SK-N-SH (cell line): ENCODE measurements around the gene PLD3. TPM values are rescaled to one million over a fixed set of nuclear protein-coding genes. Genes with fewer than 3 reads are reported as not detected.
A peak's percentile ranks its signal among the peaks of the same experiment; 100 is the strongest.

Experiments used
- CTCF ChIA-PET: fragments of 300-600, 350-600 bp; formaldehyde crosslinking; extraction: SDS; loops from one replicate; lab custom pipeline; 2021; lab: Yijun Ruan, JAX
- POLR2A ChIA-PET: fragments of 350-600 bp; sonication (Branson Sonifier 250); formaldehyde crosslinking; extraction: SDS; loops from one replicate; lab custom pipeline; 2020; ENCODE audit warnings: antibody characterized with exemption, inconsistent platforms; lab: Yijun Ruan, JAX
- DNase-seq: peaks from one replicate; pipeline ENCODE4 v3.0.0; 2012
- H2AFZ ChIP-seq: fragments of 200-600 bp; sonication (generic); 2 replicates; pipeline ENCODE4 v1.8.1; 2016; ENCODE audit warnings: antibody characterized with exemption, mild to moderate bottlenecking, low read depth
- H3F3A ChIP-seq: fragments of 200-600 bp; sonication (generic); replicated peaks from 2 replicates; pipeline ENCODE3; 2016; ENCODE audit warnings: antibody characterized with exemption, mild to moderate bottlenecking; ENCODE audit not compliant: insufficient read depth
- H3K27ac ChIP-seq, 2 experiments: fragments of 200-500 bp in 1 of 2; fragments of 200-600 bp in 1 of 2; sonication (Bioruptor generic) in 1 of 2; sonication (generic), shearing (Covaris generic) in 1 of 2; 2 replicates each; pipeline versions ENCODE4 v1.5.1 to v1.6.1; 2014 to 2016; ENCODE audit warnings: low read depth in 2 of 2, inconsistent platforms in 1 of 2, low read length in 1 of 2, mild to moderate bottlenecking in 1 of 2, mixed read lengths in 1 of 2
- H3K27me3 ChIP-seq: fragments of 200-600 bp; sonication (generic), shearing (Covaris generic); 2 replicates; pipeline ENCODE4 v1.6.1; 2016; ENCODE audit warnings: mixed run types; ENCODE audit not compliant: insufficient read depth
- H3K36me3 ChIP-seq, 2 experiments: fragments of 200-500 bp in 1 of 2; fragments of 200-600 bp in 1 of 2; sonication (Bioruptor generic) in 1 of 2; sonication (generic) in 1 of 2; replicated peaks in 1 of 2; 2 replicates each; pipeline versions ENCODE3 to v1.5.1; 2014 to 2016; ENCODE audit warnings: low read length in 1 of 2, mild to moderate bottlenecking in 1 of 2; ENCODE audit not compliant: insufficient read depth in 2 of 2, control insufficient read depth in 1 of 2
- H3K4me1 ChIP-seq, 2 experiments: fragments of 200-500 bp in 1 of 2; fragments of 200-600 bp in 1 of 2; sonication (Bioruptor generic) in 1 of 2; sonication (generic), shearing (Covaris generic) in 1 of 2; 2 replicates each; pipeline versions ENCODE4 v1.5.1 to v1.6.1; 2014 to 2016; ENCODE audit warnings: low read depth in 1 of 2, low read length in 1 of 2, mixed run types in 1 of 2; ENCODE audit not compliant: insufficient read depth in 2 of 2, control insufficient read depth in 1 of 2
- H3K4me2 ChIP-seq: fragments of 200-600 bp; sonication (generic), shearing (Covaris generic); 2 replicates; pipeline ENCODE4 v1.6.1; 2017; ENCODE audit warnings: mixed run types
- H3K4me3 ChIP-seq, 2 experiments: fragments of 200-500 bp in 1 of 2; fragments of 200-600 bp in 1 of 2; sonication (Bioruptor generic) in 1 of 2; sonication (generic), shearing (Covaris generic) in 1 of 2; 2 replicates each; pipeline versions ENCODE4 v1.5.1 to v1.8.1; 2014 to 2016; ENCODE audit warnings: low read depth in 2 of 2, inconsistent platforms in 1 of 2, low read length in 1 of 2, mild to moderate bottlenecking in 1 of 2, mixed read lengths in 1 of 2, moderate library complexity in 1 of 2
- H3K79me2 ChIP-seq: fragments of 200-600 bp; sonication (generic); 2 replicates; pipeline ENCODE4 v1.8.1; 2017; ENCODE audit warnings: mild to moderate bottlenecking; ENCODE audit not compliant: insufficient read depth
- H3K9ac ChIP-seq: fragments of 200-600 bp; sonication (generic); 2 replicates; pipeline ENCODE4 v1.6.1; 2017; ENCODE audit warnings: mixed run types
- H3K9me2 ChIP-seq: fragments of 200-600 bp; sonication (generic); 2 replicates; pipeline ENCODE4 v1.6.1; 2017; ENCODE audit warnings: mixed run types
- H3K9me3 ChIP-seq: fragments of 200-600 bp; sonication (generic); 2 replicates; pipeline ENCODE4 v1.6.1; 2017; ENCODE audit warnings: mixed run types, mild to moderate bottlenecking, moderate library complexity
- H4K20me1 ChIP-seq: fragments of 200-600 bp; sonication (generic); 2 replicates; pipeline ENCODE4 v1.6.1; 2017; ENCODE audit warnings: mild to moderate bottlenecking, mixed run types; ENCODE audit not compliant: insufficient read depth
- CHD2 ChIP-seq: fragments of 150-350 bp; IDR thresholded peaks from 2 replicates; pipeline ENCODE4 v1.6.1; 2018; ENCODE audit warnings: low read length; ENCODE audit not compliant: partially characterized antibody
- CTCF ChIP-seq: fragments of 200-600 bp; sonication (generic); IDR thresholded peaks from 2 replicates; pipeline ENCODE4 v1.6.1; 2017; ENCODE audit warnings: antibody characterized with exemption, mild to moderate bottlenecking, moderate library complexity
- EP300 ChIP-seq, 2 experiments: IDR thresholded peaks; 2 replicates each; pipeline versions ENCODE4 v1.4.0 to v1.6.1; 2012; ENCODE audit warnings: borderline replicate concordance in 1 of 2, low read depth in 1 of 2, low read length in 1 of 2
- EZH2phosphoT487 ChIP-seq: fragments of 200-600 bp; sonication (generic); IDR thresholded peaks from 2 replicates; pipeline ENCODE4 v1.6.1; 2017; ENCODE audit warnings: low read depth, mixed run types, mild to moderate bottlenecking, antibody characterized with exemption, moderate library complexity, borderline replicate concordance
- FOXJ3 ChIP-seq: sonication (generic); formaldehyde crosslinking; IDR thresholded peaks from 2 replicates; pipeline ENCODE4 v1.5.1; 2020; ENCODE audit warnings: mild to moderate bottlenecking, missing genetic modification reagents
- GABPA ChIP-seq: IDR thresholded peaks from 2 replicates; pipeline ENCODE4 v1.4.0; 2012; ENCODE audit warnings: low read depth, mild to moderate bottlenecking
- MEF2A ChIP-seq: IDR thresholded peaks from 2 replicates; pipeline ENCODE4 v1.4.0; 2012; ENCODE audit warnings: low read depth, borderline replicate concordance
- NFIC ChIP-seq: IDR thresholded peaks from 2 replicates; pipeline ENCODE4 v1.4.0; 2012; ENCODE audit warnings: borderline replicate concordance
- RAD21 ChIP-seq: IDR thresholded peaks from 2 replicates; pipeline ENCODE4 v1.6.1; 2012; ENCODE audit warnings: mild to moderate bottlenecking, low read length
- RCOR1 ChIP-seq: fragments of 150-350 bp; IDR thresholded peaks from 2 replicates; pipeline ENCODE4 v1.6.1; 2017; ENCODE audit warnings: antibody characterized with exemption, low read length
- RFX5 ChIP-seq: IDR thresholded peaks from 2 replicates; pipeline ENCODE4 v1.6.1; 2012; ENCODE audit warnings: mild to moderate bottlenecking, improper control_type of control experiment, low read length
- RXRA ChIP-seq: IDR thresholded peaks from 2 replicates; pipeline ENCODE4 v1.4.0; 2012; ENCODE audit warnings: low read depth, mild to moderate bottlenecking, borderline replicate concordance
- SIN3A ChIP-seq: IDR thresholded peaks from 2 replicates; pipeline ENCODE4 v1.6.1; 2012; ENCODE audit warnings: low read depth, mild to moderate bottlenecking, low read length, moderate library complexity, borderline replicate concordance
- TAF1 ChIP-seq: IDR thresholded peaks from 2 replicates; pipeline ENCODE4 v1.6.1; 2012; ENCODE audit warnings: low read depth, mild to moderate bottlenecking, low read length, moderate library complexity, borderline replicate concordance
- TEAD4 ChIP-seq: IDR thresholded peaks from 2 replicates; pipeline ENCODE4 v1.4.0; 2012; ENCODE audit warnings: mild to moderate bottlenecking, borderline replicate concordance; ENCODE audit not compliant: insufficient read depth
- YY1 ChIP-seq: IDR thresholded peaks from 2 replicates; pipeline ENCODE4 v1.4.0; 2012; ENCODE audit warnings: low read depth, mild to moderate bottlenecking
- WGBS: methylation state at CpG from one replicate; pipeline ENCODE4 v1.1.6; 2017; ENCODE audit warnings: low lambda C conversion rate; 5-methylcytosine and 5-hydroxymethylcytosine counted together
- polyA plus RNA-seq, 3 experiments: library from polyadenylated mRNA; depleted of rRNA; stranded (reverse); fragments of >200 nt; gene quantifications; 2 replicates each; pipeline ENCODE4 v1.2.3, GENCODE V29; 2012
- TF ChIP-seq, protein P1 (sequence below): IDR thresholded peaks from 2 replicates; pipeline ENCODE4 v1.4.0; 2012; ENCODE audit warnings: low read depth
- TF ChIP-seq, protein P2 (sequence below): fragments of 150-350 bp; IDR thresholded peaks from 2 replicates; pipeline ENCODE4 v1.6.1; 2016; ENCODE audit warnings: mild to moderate bottlenecking, low read depth, low read length
- TF ChIP-seq, protein P3 (sequence below): IDR thresholded peaks from 2 replicates; pipeline ENCODE4; 2012

PLD3 gene
- polyA plus RNA-seq, 1 of the 3 experiments (the other 2 are of a cell fraction), result 511 TPM

DNA sequence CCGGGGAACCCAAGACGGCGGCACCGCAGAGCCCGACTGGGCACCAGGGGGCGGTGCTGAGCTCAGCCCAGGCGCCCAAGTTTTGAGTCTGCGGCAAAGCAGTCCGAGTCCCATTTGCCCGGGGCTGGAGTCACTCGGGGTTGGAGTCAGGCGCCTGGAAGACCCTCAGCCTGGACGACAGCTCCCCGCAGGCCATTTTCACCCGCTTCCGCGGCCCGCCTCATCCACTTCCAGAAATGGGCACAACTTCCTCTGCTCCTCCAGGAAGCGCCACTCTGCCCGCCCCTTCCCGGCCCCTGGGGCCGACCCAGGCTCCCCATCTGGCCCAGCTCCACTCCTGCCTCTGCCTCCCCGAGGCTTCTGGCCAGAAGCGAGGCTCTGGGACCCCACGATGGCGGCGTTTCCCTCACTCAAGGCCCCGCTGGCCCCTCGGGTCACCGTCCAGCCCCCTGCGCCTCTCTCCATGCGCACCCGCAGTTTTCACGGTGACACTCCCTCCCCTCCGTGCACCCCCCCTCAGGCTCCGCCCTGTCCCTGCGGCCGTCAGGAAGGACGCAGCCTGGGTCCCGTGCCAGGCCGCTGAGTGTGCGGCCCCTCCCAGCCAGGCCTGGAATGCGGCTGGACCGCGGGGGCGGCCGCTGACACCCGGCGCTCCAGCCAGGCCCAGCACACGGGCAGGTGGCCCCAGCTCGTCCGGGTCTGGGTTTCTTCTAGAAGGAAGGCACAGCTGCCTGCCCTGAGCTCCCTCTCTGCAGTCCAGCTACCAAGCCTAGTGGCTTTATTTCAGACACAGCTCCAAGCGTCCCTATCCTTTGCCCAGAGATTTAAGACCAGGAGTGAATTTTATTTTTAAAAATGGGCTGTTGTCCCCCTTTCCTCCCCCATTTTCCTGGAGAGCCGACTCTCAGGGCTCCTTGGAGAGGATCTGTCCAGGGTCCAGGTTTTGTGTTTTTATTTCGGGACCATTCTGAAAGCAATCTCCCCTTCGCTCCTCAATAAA, 72.6 kb downstream of the PLD3 start (continued):
- TF ChIP-seq, protein P1, sequence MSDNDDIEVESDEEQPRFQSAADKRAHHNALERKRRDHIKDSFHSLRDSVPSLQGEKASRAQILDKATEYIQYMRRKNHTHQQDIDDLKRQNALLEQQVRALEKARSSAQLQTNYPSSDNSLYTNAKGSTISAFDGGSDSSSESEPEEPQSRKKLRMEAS, result peak; percentile 76
- TF ChIP-seq RFX5 (no peak), NFIC (peak; percentile 64), EZH2phosphoT487 (no peak), FOXJ3 (CRISPR knock-in tag) (peak; percentile 19; the same call in 1 of the 2 replicates), CTCF (peak; percentile 97), GABPA (peak; percentile 48; the same call in 1 of the 2 replicates), TEAD4 (peak; percentile 93), YY1 (no peak)
- TF ChIP-seq, protein P2, sequence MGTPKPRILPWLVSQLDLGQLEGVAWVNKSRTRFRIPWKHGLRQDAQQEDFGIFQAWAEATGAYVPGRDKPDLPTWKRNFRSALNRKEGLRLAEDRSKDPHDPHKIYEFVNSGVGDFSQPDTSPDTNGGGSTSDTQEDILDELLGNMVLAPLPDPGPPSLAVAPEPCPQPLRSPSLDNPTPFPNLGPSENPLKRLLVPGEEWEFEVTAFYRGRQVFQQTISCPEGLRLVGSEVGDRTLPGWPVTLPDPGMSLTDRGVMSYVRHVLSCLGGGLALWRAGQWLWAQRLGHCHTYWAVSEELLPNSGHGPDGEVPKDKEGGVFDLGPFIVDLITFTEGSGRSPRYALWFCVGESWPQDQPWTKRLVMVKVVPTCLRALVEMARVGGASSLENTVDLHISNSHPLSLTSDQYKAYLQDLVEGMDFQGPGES, result no peak

- Histone ChIP-seq H3K4me3 (no peak overlapping the region), H3K4me1 (peaks cover 6 to 17% of the 10 kb centered on the region in 2 experiments; a peak in 3 of 4 replicates), H3F3A (peaks cover 35% of the 10 kb centered on the region), H3K27me3 (no peaks in the 10 kb centered on the region), H3K36me3 (peaks cover 7 to 15% of the 10 kb centered on the region in 2 experiments), H3K9me2 (no peaks in the 10 kb centered on the region), H3K27ac (peak overlapping the region; percentile 92 to 97), H3K9me3 (no peaks in the 10 kb centered on the region), H2AFZ (no peak overlapping the region), H3K9ac (peak overlapping the region; percentile 82; the same call in 1 of the 2 replicates), H3K4me2 (peak overlapping the region; percentile 87), H4K20me1 (no peaks in the 10 kb centered on the region), H3K79me2 (peaks cover 36% of the 10 kb centered on the region)
- CTCF ChIA-PET, result interaction anchor here (0.6 to 2.4 kb wide), 5 partner anchors 11 to 451 kb away, joined by 3 to 15 read pairs (median 3); partner anchors contain the start of genes PRX and PSMC4
- no peak for TF ChIP-seq GABPA
- TF ChIP-seq, protein P1, result no peak
- peak; percentile 81 for TF ChIP-seq RCOR1
- TF ChIP-seq TAF1, result no peak
- TF ChIP-seq NFIC, result no peak
- TF ChIP-seq RAD21, result no peak
- TF ChIP-seq RFX5, result no peak
- TF ChIP-seq CHD2, result no peak
- no peak for TF ChIP-seq RXRA
- no peak for TF ChIP-seq MEF2A
- TF ChIP-seq, protein P2, result no peak
- TF ChIP-seq YY1, result no peak
- no peak for TF ChIP-seq EZH2phosphoT487
- TF ChIP-seq, protein P3, sequence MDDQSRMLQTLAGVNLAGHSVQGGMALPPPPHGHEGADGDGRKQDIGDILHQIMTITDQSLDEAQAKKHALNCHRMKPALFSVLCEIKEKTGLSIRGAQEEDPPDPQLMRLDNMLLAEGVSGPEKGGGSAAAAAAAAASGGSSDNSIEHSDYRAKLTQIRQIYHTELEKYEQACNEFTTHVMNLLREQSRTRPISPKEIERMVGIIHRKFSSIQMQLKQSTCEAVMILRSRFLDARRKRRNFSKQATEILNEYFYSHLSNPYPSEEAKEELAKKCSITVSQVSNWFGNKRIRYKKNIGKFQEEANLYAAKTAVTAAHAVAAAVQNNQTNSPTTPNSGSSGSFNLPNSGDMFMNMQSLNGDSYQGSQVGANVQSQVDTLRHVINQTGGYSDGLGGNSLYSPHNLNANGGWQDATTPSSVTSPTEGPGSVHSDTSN, result no peak
- TF ChIP-seq TEAD4, result no peak
- TF ChIP-seq SIN3A, result no peak
- TF ChIP-seq EP300 (IDR thresholded peaks at IDR 0.05; ENCODE audit: borderline replicate concordance in 1 of 2, low read depth in 1 of 2, low read length in 1 of 2), result peak in 1 of 2 experiments; percentile 57; a peak in 1 of 4 replicates
- POLR2A ChIA-PET, result interaction anchor here (0.8 to 1.7 kb wide), 3 partner anchors 9 to 19 kb away, joined by 3 to 6 read pairs (median 4); no protein-coding TSS in a partner anchor
- 86% methylated on average over 16 of the region's 16 CpGs for WGBS
- peak; percentile 57 for DNase-seq
These were observed 73.7 kb downstream of the PLD3 start for GRCh38 chr19:40421993-40422747.
